ENCODE results near the gene DLGAP5. TPM values are rescaled to one million over a fixed set of nuclear protein-coding genes. Genes with fewer than 3 reads are reported as not detected.
A peak's percentile ranks its signal among the peaks of the same experiment; 100 is the strongest.

DLGAP5 gene
- total and polyA plus RNA-seq, 9 donors: 0.43 to 0.69 (median 0.47) TPM; not detected in 4

- H3K4me1 ChIP-seq (ENCODE audit: insufficient read depth): peaks cover 27% of the 10 kb centered on the region
- TF ChIP-seq EP300 (IDR thresholded peaks at IDR 0.05): no peak
- TF ChIP-seq, protein P1, sequence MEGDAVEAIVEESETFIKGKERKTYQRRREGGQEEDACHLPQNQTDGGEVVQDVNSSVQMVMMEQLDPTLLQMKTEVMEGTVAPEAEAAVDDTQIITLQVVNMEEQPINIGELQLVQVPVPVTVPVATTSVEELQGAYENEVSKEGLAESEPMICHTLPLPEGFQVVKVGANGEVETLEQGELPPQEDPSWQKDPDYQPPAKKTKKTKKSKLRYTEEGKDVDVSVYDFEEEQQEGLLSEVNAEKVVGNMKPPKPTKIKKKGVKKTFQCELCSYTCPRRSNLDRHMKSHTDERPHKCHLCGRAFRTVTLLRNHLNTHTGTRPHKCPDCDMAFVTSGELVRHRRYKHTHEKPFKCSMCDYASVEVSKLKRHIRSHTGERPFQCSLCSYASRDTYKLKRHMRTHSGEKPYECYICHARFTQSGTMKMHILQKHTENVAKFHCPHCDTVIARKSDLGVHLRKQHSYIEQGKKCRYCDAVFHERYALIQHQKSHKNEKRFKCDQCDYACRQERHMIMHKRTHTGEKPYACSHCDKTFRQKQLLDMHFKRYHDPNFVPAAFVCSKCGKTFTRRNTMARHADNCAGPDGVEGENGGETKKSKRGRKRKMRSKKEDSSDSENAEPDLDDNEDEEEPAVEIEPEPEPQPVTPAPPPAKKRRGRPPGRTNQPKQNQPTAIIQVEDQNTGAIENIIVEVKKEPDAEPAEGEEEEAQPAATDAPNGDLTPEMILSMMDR (IDR thresholded peaks at IDR 0.05): no peak
- no peak for TF ChIP-seq POLR2A (IDR thresholded peaks at IDR 0.05)
- peak overlapping the region in 1 of 2 donors; percentile 80 for H3K27ac ChIP-seq
- intact Hi-C loops (cut with DNase I): no loop called here
- H3K9me3 ChIP-seq: no peaks in the 10 kb centered on the region
- no peaks in the 10 kb centered on the region for H3K27me3 ChIP-seq
- H3K4me3 ChIP-seq: no peak overlapping the region
- DNase-seq: no peak
- H3K36me3 ChIP-seq: no peaks in the 10 kb centered on the region
- 89 to 91% (median 89%) methylated on average over 13 of the region's 13 CpGs for WGBS, 3 donors
Observed at GRCh38 chr14:55120571-55121495, 70.6 kb downstream of the DLGAP5 start.

GRCh38 chr14:55118761-55119160, 72.6 kb downstream of the DLGAP5 start:
- WGBS, 3 donors: 7 to 17% (median 8%) methylated on average over 3 of the region's 3 CpGs
- no peaks in the 10 kb centered on the region for H3K36me3 ChIP-seq
- intact Hi-C loops (cut with DNase I): no loop called here
- TF ChIP-seq POLR2A (IDR thresholded peaks at IDR 0.05): no peak
- TF ChIP-seq EP300 (IDR thresholded peaks at IDR 0.05): no peak
- TF ChIP-seq, protein P1 (IDR thresholded peaks at IDR 0.05): peak in 1 of 3 donors; percentile 13
- H3K27ac ChIP-seq: peak overlapping the region; percentile 66 to 80
- no peak for DNase-seq
- H3K9me3 ChIP-seq: no peaks in the 10 kb centered on the region
- H3K4me1 ChIP-seq (ENCODE audit: insufficient read depth): peaks cover 20% of the 10 kb centered on the region
- H3K4me3 ChIP-seq: no peak overlapping the region
- no peaks in the 10 kb centered on the region for H3K27me3 ChIP-seq

GRCh38 chr14:55117803-55118441, 73.5 kb downstream of the DLGAP5 start:
- peaks cover 13% of the 10 kb centered on the region for H3K4me1 ChIP-seq (ENCODE audit: insufficient read depth)
- no peak overlapping the region for H3K4me3 ChIP-seq
- H3K27me3 ChIP-seq: no peaks in the 10 kb centered on the region
- WGBS, 3 donors: 84 to 89% (median 89%) methylated on average over 7 of the region's 7 CpGs
- no peaks in the 10 kb centered on the region for H3K36me3 ChIP-seq
- TF ChIP-seq EP300 (IDR thresholded peaks at IDR 0.05): no peak
- no peak for TF ChIP-seq POLR2A (IDR thresholded peaks at IDR 0.05)
- TF ChIP-seq, protein P1 (IDR thresholded peaks at IDR 0.05): no peak
- peak overlapping the region; percentile 66 to 80 for H3K27ac ChIP-seq
- intact Hi-C loops (cut with DNase I): no loop called here
- H3K9me3 ChIP-seq: no peaks in the 10 kb centered on the region
- DNase-seq: no peak

DNA sequence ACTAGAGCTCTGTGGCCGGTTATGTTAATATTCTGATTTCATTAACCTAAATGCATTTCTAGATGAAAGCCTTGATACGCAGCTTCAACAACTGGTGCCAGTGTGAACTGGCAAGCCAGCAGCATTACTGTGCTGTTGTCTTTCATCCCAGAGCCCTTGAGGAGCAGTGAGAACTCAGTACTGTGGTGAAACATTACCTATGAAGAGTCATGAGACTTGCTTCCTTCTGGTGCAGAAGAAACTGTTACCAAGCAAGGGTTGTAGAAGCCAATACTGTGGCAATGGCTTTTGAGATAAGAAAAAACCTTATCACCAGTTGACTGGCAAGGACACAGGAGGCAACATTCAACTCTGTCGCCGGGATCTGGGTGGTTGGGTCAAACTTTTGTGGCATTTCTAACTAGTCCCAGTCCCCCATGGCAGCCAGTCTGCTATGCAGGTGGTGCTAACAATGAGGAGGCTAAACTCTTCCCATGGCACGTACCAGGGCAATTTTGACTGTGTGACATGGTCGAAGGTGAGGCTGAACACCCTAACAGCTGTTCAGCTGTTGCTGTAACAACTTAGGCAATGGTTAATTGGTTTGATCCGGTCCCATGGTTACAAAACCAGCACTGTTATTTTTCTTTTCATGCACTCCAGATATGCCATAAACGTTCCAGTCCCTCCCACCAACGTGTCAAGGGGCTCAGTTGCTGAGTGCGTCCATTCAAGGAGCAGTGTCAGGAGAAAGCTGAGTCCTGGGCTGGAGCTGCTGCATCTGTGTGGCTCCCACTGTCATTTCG, 74.9 kb downstream of the DLGAP5 start:
- no peaks in the 10 kb centered on the region for H3K27me3 ChIP-seq
- H3K9me3 ChIP-seq: no peaks in the 10 kb centered on the region
- H3K4me3 ChIP-seq: no peak overlapping the region
- intact Hi-C loops (cut with DNase I): no loop called here
- TF ChIP-seq, protein P1 (IDR thresholded peaks at IDR 0.05): no peak
- no peak for TF ChIP-seq POLR2A (IDR thresholded peaks at IDR 0.05)
- no peak for TF ChIP-seq EP300 (IDR thresholded peaks at IDR 0.05)
- DNase-seq: no peak
- H3K36me3 ChIP-seq: no peaks in the 10 kb centered on the region
- H3K27ac ChIP-seq: no peak overlapping the region
- H3K4me1 ChIP-seq (ENCODE audit: insufficient read depth): peaks cover 7% of the 10 kb centered on the region
- WGBS, 3 donors: 72 to 74% (median 73%) methylated on average over 11 of the region's 11 CpGs
